Parathyroid adenoma (tissue), 2 donors: ENCODE results near the gene DIAPH3.

Experiments
- H2AFZ ChIP-seq: fragments of 300-600 bp; sonication (generic); one replicate; pipeline ENCODE4 v1.7.0; 2017; ENCODE audit warnings: antibody characterized with exemption, mild to moderate bottlenecking
- H3K27ac ChIP-seq: fragments of 300-600 bp; sonication (generic); one replicate; pipeline ENCODE4 v1.7.0; 2017
- H3K27me3 ChIP-seq: fragments of 300-600 bp; sonication (generic); one replicate; pipeline ENCODE4 v1.7.0; 2017; ENCODE audit warnings: low read length; ENCODE audit not compliant: control insufficient read depth, insufficient read depth
- H3K36me3 ChIP-seq: fragments of 300-600 bp; sonication (generic); one replicate; pipeline ENCODE4 v1.7.0; 2017; ENCODE audit warnings: low read length; ENCODE audit not compliant: control insufficient read depth, insufficient read depth
- H3K4me1 ChIP-seq: fragments of 300-600 bp; sonication (generic); one replicate; pipeline ENCODE4 v1.7.0; 2017; ENCODE audit warnings: control low read depth
- H3K4me2 ChIP-seq: fragments of 300-600 bp; sonication (generic); one replicate; pipeline ENCODE4 v1.7.0; 2017; ENCODE audit warnings: low read length
- H3K4me3 ChIP-seq: fragments of 300-600 bp; sonication (generic); one replicate; pipeline ENCODE4 v1.7.0; 2017; ENCODE audit warnings: low read depth, low read length
- H3K79me2 ChIP-seq: fragments of 300-600 bp; sonication (generic); one replicate; pipeline ENCODE4 v1.7.0; 2017; ENCODE audit warnings: control low read depth
- H3K9ac ChIP-seq: fragments of 300-600 bp; sonication (generic); one replicate; pipeline ENCODE4 v1.7.0; 2017; ENCODE audit warnings: mild to moderate bottlenecking
- H3K9me3 ChIP-seq: fragments of 300-600 bp; sonication (generic); one replicate; pipeline ENCODE4 v1.7.0; 2017; ENCODE audit warnings: low read length; ENCODE audit not compliant: control insufficient read depth
- TF ChIP-seq, protein P1 (sequence below): fragments of 300-600 bp; sonication (generic); IDR thresholded peaks from one replicate; pipeline ENCODE4 v1.7.0; 2017; ENCODE audit warnings: antibody characterized with exemption, mild to moderate bottlenecking
- donor health status: primary hyperparathyroidism.

The DIAPH3 gene

DNA sequence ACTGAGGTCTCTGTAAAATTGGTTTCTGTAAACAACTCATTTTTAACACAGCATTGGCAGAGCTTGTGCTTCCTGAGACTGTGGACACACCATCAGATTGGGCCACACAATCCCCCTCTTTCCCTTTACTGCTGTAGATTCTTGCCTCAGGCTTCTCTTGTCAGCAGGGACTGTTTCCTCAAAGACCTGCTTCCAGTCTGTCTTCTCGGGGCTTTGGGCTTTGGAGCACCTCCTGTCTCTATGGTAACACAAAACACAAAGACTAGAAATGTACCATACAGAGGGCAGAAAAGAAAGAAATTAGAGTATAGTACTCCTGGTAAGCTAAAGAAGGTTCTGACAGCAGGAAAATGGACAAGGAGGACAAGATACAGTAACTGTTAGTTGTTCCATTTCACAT is 484.5 kb downstream of the DIAPH3 start:
- TF ChIP-seq, protein P1, sequence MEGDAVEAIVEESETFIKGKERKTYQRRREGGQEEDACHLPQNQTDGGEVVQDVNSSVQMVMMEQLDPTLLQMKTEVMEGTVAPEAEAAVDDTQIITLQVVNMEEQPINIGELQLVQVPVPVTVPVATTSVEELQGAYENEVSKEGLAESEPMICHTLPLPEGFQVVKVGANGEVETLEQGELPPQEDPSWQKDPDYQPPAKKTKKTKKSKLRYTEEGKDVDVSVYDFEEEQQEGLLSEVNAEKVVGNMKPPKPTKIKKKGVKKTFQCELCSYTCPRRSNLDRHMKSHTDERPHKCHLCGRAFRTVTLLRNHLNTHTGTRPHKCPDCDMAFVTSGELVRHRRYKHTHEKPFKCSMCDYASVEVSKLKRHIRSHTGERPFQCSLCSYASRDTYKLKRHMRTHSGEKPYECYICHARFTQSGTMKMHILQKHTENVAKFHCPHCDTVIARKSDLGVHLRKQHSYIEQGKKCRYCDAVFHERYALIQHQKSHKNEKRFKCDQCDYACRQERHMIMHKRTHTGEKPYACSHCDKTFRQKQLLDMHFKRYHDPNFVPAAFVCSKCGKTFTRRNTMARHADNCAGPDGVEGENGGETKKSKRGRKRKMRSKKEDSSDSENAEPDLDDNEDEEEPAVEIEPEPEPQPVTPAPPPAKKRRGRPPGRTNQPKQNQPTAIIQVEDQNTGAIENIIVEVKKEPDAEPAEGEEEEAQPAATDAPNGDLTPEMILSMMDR: no peak
- peak overlapping the region; percentile 93 for H3K27ac ChIP-seq
- peak overlapping the region; percentile 30 for H2AFZ ChIP-seq
- peaks cover 34% of the 10 kb centered on the region for H3K4me1 ChIP-seq
- no peaks in the 10 kb centered on the region for H3K36me3 ChIP-seq
- no peaks in the 10 kb centered on the region for H3K79me2 ChIP-seq
- no peak overlapping the region for H3K4me2 ChIP-seq
- H3K27me3 ChIP-seq: no peaks in the 10 kb centered on the region
- no peak overlapping the region for H3K9ac ChIP-seq
- H3K9me3 ChIP-seq: no peaks in the 10 kb centered on the region
- no peak overlapping the region for H3K4me3 ChIP-seq

DNA sequence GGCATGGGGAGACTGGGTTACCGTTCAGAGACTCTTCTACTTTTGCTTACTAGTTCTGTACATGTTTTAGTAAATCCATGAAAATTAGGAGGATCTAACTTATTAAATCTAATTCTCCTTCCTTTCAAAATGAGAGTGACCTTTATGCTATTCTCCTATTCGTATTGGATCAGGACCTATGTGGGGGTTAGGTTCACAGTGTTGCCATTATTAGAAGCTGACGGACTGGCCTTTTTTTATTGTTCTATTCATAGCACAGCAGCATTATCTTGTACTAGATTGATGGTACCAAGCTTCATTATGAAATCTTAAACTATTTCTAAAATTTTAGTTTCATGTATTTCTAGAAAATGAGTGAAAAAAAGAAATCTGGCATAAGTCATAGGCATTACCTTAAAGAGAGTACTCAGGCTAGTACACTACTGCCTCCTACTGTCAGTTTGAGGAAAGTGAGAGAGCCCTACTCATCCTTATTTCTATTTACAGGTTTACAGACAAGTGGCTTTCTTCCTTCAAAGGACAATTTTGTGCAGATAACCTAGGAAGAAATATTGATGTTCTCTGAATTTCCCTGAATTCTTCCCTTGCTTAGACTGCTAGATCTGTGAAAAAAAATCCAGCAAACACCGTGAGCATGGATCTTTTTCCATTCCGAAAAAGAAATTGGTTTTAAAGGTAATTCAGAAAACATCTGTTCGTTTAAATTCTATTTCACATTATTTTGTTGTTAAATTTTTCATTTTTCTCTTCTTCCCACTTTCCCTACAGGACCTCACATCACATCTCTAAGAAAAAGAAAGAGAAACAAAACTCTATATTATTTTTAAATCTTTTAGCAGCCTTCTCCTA is 485.5 kb downstream of the DIAPH3 start:
- Histone ChIP-seq H3K9me3 (no peaks in the 10 kb centered on the region), H2AFZ (peak overlapping the region; percentile 54), H3K79me2 (no peaks in the 10 kb centered on the region), H3K4me1 (peaks cover 26% of the 10 kb centered on the region), H3K36me3 (no peaks in the 10 kb centered on the region), H3K27me3 (no peaks in the 10 kb centered on the region), H3K4me3 (no peak overlapping the region), H3K4me2 (no peak overlapping the region), H3K9ac (no peak overlapping the region), H3K27ac (peak overlapping the region; percentile 93)
- TF ChIP-seq, protein P1: peak; percentile 83

DNA sequence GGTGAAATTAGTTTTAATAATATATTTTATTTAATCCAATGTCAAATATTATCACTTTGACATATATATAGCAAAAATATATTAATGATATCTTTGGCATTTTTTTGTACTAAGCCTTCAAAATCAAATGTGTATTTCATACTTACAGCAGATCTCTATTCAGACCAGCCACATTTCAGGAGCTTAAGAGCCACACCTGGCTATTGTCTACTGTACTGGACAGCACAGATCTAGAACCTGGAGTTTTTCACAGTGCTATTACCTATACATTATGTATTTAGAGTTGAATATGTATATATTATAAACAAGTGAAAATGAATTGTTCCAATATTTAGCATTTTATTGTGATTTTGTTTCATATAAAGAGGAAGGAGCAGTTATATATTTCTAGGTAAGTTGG is 486.3 kb downstream of the DIAPH3 start:
- H3K4me3 ChIP-seq: no peak overlapping the region
- H2AFZ ChIP-seq: peak overlapping the region; percentile 54
- H3K27ac ChIP-seq: peak overlapping the region; percentile 93
- no peak overlapping the region for H3K9ac ChIP-seq
- H3K9me3 ChIP-seq: no peaks in the 10 kb centered on the region
- no peaks in the 10 kb centered on the region for H3K79me2 ChIP-seq
- H3K36me3 ChIP-seq: no peaks in the 10 kb centered on the region
- TF ChIP-seq, protein P1: no peak
- H3K27me3 ChIP-seq: no peaks in the 10 kb centered on the region
- H3K4me2 ChIP-seq: no peak overlapping the region
- peaks cover 26% of the 10 kb centered on the region for H3K4me1 ChIP-seq

DNA sequence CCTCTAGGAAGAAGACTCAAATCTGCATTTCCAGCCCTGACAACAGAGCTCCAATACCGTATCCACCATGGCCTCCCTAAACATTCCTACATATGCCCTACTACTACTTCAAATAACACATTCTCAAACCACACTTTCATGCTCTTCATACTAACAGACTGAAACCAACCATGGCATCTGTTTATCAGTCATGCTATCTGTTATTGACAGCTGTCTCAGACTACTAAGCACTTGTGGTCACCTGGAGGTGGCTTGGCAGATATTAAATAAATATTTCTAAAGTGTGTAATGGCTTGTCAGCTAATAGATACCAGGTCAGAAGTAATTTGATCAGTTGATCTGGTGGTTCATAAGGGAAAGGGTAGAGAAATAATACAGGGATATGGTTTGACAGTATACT is 489.1 kb downstream of the DIAPH3 start:
- no peaks in the 10 kb centered on the region for H3K36me3 ChIP-seq
- peaks cover 13% of the 10 kb centered on the region for H3K4me1 ChIP-seq
- H3K4me3 ChIP-seq: no peak overlapping the region
- H3K27me3 ChIP-seq: no peaks in the 10 kb centered on the region
- H3K79me2 ChIP-seq: no peaks in the 10 kb centered on the region
- no peak overlapping the region for H3K9ac ChIP-seq
- no peak overlapping the region for H2AFZ ChIP-seq
- no peak overlapping the region for H3K27ac ChIP-seq
- H3K4me2 ChIP-seq: no peak overlapping the region
- TF ChIP-seq, protein P1: no peak
- H3K9me3 ChIP-seq: no peaks in the 10 kb centered on the region

DNA sequence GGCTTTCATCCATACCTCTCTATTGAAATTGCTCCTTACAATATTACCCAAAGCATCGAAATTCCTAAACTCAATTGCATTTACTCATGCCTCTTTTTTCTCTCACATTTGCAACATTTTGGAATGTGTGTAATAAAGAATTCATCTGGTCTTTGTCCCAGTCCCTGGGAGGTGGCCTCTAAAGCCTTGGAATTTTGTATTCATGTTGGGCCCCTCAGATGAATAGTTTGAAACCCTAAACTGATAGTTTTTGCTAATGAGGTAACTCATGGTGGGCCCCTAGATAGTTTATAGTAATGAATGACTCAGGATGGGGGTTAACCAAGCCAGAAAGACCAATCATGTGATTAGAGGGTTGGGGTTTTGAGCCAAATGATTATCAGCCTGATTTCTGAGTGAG is 490.4 kb downstream of the DIAPH3 start:
- H3K4me2 ChIP-seq: no peak overlapping the region
- H3K9ac ChIP-seq: no peak overlapping the region
- no peak overlapping the region for H3K4me3 ChIP-seq
- no peak overlapping the region for H3K27ac ChIP-seq
- no peaks in the 10 kb centered on the region for H3K9me3 ChIP-seq
- no peaks in the 10 kb centered on the region for H3K79me2 ChIP-seq
- TF ChIP-seq, protein P1: no peak
- no peak overlapping the region for H2AFZ ChIP-seq
- peaks cover 7% of the 10 kb centered on the region for H3K4me1 ChIP-seq
- H3K36me3 ChIP-seq: no peaks in the 10 kb centered on the region
- no peaks in the 10 kb centered on the region for H3K27me3 ChIP-seq
